Lower leg skin (tissue), 4 donors: ENCODE data around the gene EIF3D. TPM values are rescaled to one million over a fixed set of nuclear protein-coding genes. Genes with fewer than 3 reads are reported as not detected.

Experiments
- DNase-seq, 2 donors: peaks; one replicate each; pipeline ENCODE4 v3.0.0-alpha.2; 2019; ENCODE audit warnings: low spot score in 2 of 2
- H3K4me3 ChIP-seq: fragments of 200-600 bp; sonication (generic); 2 replicates; pipeline ENCODE4 v1.5.1; 2017; ENCODE audit warnings: mild to moderate bottlenecking, low read depth; ENCODE audit not compliant: poor library complexity, severe bottlenecking
- POLR2A ChIP-seq, 2 donors: fragments of 450-650 bp; IDR thresholded peaks; one replicate each; pipeline ENCODE4 v1.6.1; 2016 to 2017; ENCODE audit warnings: antibody characterized with exemption in 2 of 2, mild to moderate bottlenecking in 1 of 2, moderate library complexity in 1 of 2
- WGBS, 2 donors: methylation state at CpG; one replicate each; pipeline ENCODE4 v1.1.5; 2018; 5-methylcytosine and 5-hydroxymethylcytosine counted together
- intact Hi-C: fragments of 100-400 bp; cut with DNase I; formaldehyde crosslinking; loops from one replicate; pipeline ENCODE4 v1.15.0; 2023; ENCODE audit warnings: low total_unique reads
- total RNA-seq, 4 donors: library from RNA; depleted of rRNA; stranded (reverse); fragments of >200 nt; gene quantifications; one replicate each; pipeline ENCODE4 v1.1.0, GENCODE V29; 2016
- TF ChIP-seq, protein P1 (sequence below), 3 donors: fragments of 450-650 bp; IDR thresholded peaks; one replicate each; pipeline ENCODE4 v1.5.1; 2016; ENCODE audit warnings: antibody characterized with exemption in 3 of 3, mild to moderate bottlenecking in 3 of 3, moderate library complexity in 2 of 3

EIF3D gene
- total RNA-seq, 4 donors from 2014 or later, result 305 to 489 (median 386) TPM

DNA sequence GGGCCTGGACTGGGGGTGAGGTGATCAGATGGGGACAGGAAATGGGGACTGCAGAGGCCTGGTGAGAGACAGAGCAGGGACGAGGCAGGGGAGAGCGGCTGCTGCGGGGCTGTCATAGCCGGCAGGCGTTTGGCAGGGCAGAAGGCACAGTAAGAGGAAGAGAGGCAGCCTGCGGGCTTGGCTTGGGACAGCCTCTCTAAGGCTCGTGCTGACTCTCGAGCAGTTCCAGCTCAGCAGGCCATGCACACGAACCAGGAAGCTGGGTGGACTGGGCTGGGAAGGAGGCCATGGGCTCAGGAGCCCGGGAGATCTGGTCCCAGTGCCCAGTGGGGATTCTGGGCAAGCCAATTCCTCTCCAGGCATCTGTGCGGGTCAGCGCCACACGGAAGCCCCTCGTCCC is 19.6 kb upstream of the EIF3D start:
- intact Hi-C loops, result loop anchor here (10.0 kb wide), 1 partner anchor 226 kb away; the partner anchor contains the start of gene IFT27
- WGBS, 2 donors, result 38 to 41% methylated on average over 13 to 14 of the region's 14 CpGs
- no peak overlapping the region for H3K4me3 ChIP-seq
- no peak for DNase-seq
- no peak for TF ChIP-seq POLR2A (IDR thresholded peaks at IDR 0.05)
- TF ChIP-seq, protein P1, sequence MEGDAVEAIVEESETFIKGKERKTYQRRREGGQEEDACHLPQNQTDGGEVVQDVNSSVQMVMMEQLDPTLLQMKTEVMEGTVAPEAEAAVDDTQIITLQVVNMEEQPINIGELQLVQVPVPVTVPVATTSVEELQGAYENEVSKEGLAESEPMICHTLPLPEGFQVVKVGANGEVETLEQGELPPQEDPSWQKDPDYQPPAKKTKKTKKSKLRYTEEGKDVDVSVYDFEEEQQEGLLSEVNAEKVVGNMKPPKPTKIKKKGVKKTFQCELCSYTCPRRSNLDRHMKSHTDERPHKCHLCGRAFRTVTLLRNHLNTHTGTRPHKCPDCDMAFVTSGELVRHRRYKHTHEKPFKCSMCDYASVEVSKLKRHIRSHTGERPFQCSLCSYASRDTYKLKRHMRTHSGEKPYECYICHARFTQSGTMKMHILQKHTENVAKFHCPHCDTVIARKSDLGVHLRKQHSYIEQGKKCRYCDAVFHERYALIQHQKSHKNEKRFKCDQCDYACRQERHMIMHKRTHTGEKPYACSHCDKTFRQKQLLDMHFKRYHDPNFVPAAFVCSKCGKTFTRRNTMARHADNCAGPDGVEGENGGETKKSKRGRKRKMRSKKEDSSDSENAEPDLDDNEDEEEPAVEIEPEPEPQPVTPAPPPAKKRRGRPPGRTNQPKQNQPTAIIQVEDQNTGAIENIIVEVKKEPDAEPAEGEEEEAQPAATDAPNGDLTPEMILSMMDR (IDR thresholded peaks at IDR 0.05), result no peak

DNA sequence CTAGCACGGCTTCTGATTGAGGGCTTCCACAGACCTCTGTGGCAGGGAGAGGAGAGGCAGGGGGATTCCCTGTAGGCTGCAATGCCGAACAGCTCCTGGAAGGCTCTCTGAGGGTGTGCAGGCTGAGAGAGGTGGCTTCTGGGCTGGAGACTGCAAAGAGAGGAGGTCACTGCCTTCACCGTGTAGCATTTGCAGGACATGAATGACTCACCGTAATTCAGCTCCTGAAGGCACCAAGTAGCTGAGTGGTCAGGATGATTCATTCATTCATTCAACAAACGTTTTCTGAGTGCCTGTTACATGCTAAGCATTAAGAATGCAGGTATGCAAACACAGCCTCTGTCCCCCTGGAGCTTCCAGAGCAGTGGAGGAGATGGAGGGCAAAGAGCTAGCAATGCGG is 18.0 kb upstream of the EIF3D start:
- no peak for TF ChIP-seq POLR2A (IDR thresholded peaks at IDR 0.05)
- TF ChIP-seq, protein P1 (IDR thresholded peaks at IDR 0.05), result no peak
- no peak for DNase-seq
- intact Hi-C loops, result loop anchor here (10.0 kb wide), 1 partner anchor 228 kb away; the partner anchor contains the start of gene IFT27
- H3K4me3 ChIP-seq, result no peak overlapping the region
- WGBS, 2 donors, result 52 to 59% methylated on average over 6 of the region's 6 CpGs

DNA sequence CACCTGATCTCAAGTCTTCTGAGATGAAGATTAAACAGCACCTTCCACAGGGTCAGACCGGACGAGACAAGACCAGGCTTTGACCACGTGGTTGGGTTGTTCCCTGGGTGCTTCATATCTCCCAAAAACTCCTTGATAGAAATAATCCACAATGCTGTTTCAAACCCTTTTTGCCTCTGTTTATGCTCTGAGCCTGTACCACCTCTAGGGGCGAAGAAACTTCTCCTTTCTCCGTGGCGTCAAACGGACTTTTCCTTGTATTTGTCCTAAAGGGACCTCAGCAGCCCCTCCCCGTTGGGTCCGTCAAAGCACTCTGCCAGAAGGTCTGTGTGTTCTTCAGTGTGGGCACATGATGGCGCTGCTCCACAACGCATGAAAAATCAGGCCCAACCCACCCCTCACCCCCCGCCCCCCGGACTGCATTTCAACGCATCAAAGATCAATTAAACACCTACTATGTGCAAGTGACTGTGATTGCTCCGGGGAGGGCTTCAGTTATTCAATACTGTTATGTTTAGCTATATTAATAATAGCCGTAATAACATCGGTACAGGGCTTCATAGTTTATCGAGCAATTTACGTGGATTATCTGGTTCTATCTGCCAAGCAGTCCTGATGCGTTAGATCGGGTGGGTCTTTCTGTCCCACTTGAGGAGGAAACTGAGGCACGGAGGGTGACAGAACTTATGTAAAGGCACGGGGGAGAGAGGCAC is 17.3 kb upstream of the EIF3D start:
- TF ChIP-seq, protein P1 (IDR thresholded peaks at IDR 0.05), result no peak
- no peak for TF ChIP-seq POLR2A (IDR thresholded peaks at IDR 0.05)
- H3K4me3 ChIP-seq, result no peak overlapping the region
- DNase-seq, result no peak
- intact Hi-C loops, result loop anchor here (10.0 kb wide), 1 partner anchor 229 kb away; the partner anchor contains the start of gene IFT27
- 24 to 25% methylated on average over 23 of the region's 23 CpGs for WGBS, 2 donors

DNA sequence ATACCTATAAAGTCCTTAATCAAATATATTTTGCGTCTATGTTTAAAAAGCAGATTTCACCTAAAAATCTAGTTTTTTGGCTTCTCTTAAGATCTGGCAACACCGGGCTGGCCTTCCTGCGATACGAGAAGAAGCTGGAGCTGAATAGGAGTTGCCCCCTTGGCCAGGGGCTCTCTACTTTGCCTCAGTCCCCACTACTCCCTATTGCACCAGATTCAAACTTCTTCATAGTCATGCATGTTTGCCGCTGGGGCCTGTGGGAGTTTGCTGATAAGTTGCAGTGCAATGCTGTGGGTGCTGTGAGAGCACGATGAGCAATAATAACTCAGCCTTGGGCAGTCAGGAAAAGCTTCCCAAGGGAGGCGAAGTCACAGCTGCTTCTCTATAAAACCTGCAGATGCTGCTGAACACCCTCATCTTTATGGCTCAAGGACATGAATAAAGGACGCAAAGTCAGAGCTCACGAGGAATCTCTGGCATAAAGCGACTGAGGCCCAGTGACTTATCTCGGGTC is 15.2 kb upstream of the EIF3D start:
- intact Hi-C loops, result loop anchor here (10.0 kb wide), 1 partner anchor 231 kb away; the partner anchor contains the start of gene IFT27
- TF ChIP-seq POLR2A (IDR thresholded peaks at IDR 0.05), result no peak
- TF ChIP-seq, protein P1 (IDR thresholded peaks at IDR 0.05), result no peak
- 83 to 88% methylated on average over 11 of the region's 11 CpGs for WGBS, 2 donors
- DNase-seq, result no peak
- H3K4me3 ChIP-seq, result no peak overlapping the region

DNA sequence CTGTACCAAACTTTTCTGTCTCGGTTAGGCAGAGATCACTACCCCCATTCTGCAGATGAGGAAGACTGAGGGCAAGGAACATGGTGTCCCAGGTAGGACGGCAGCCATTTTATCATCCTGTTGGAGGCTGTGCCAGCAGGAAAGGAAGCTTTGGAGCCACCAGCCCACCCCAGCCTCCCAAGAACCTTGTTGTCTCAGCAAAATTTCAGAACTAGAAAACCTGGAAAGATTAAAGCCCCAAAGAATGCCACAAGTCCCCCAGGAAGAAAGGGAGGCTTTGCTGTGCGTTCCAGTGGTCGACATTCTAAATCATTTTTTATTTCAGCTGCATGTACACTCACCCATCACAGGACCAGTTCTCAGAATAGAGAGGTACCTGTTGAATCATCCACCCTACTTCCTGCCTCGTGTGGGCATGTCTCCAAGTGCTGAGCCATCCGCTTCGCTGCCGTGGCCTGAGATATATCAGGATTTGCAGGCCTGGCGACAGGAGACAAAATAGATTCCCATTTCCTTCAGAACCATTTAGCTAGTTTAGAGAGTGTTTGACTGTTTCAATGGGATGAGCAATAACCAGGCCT is 13.0 kb upstream of the EIF3D start:
- DNase-seq, result no peak
- TF ChIP-seq, protein P1 (IDR thresholded peaks at IDR 0.05), result no peak
- no peak for TF ChIP-seq POLR2A (IDR thresholded peaks at IDR 0.05)
- no peak overlapping the region for H3K4me3 ChIP-seq
- intact Hi-C loops, result loop anchor here (10.0 kb wide), 1 partner anchor 233 kb away; the partner anchor contains the start of gene IFT27
- WGBS, 2 donors, result 31 to 36% methylated on average over 9 of the region's 9 CpGs
